B cell (primary cell): ENCODE data around the gene HMGN4. TPM values are rescaled to one million over a fixed set of nuclear protein-coding genes. Genes with fewer than 3 reads are reported as not detected.
"Not testable (repeated sequence)": the region's sequence is repeated elsewhere in the genome, so short reads cannot be mapped to it uniquely, and the experiment has no call there.

ENCODE experiments used
- ATAC-seq: fragments of 200-7000 bp; cut with Tn5 transposase; one replicate; pipeline ENCODE4 v1.10.0; 2021; ENCODE audit warnings: low read depth, mild to moderate bottlenecking, moderate number of reproducible peaks, moderate library complexity
- CTCF ChIA-PET: fragments of 350-600 bp; sonication (Branson Sonifier 250); formaldehyde crosslinking; loops from one replicate; lab custom pipeline; 2021; ENCODE audit warnings: antibody characterized with exemption, inconsistent platforms; lab: Charles Lee
- POLR2A ChIA-PET: fragments of 350-600 bp; sonication (Branson Sonifier 250); formaldehyde crosslinking; loops from one replicate; lab custom pipeline; 2021; ENCODE audit warnings: antibody characterized with exemption; lab: Charles Lee
- DNase-seq: peaks from one replicate; pipeline ENCODE4 v3.0.0; 2013
- H2AFZ ChIP-seq: 2 replicates; pipeline ENCODE4 v1.6.1; 2012; ENCODE audit warnings: mild to moderate bottlenecking, low read depth, low read length; ENCODE audit not compliant: insufficient read depth, poor library complexity, severe bottlenecking
- H3K27ac ChIP-seq, 2 donors: 1 replicate in 1 of 2; 2 replicates in 1 of 2; pipeline ENCODE4 v1.5.1; 2012 to 2013; ENCODE audit warnings: low read length in 2 of 2, mild to moderate bottlenecking in 2 of 2, moderate library complexity in 1 of 2
- H3K27me3 ChIP-seq, 4 experiments: fragments of 200-600 bp in 1 of 4; sonication (generic) in 1 of 4; replicated peaks in 1 of 4; 1 replicate in 2 of 4; 2 replicates in 2 of 4; pipeline versions ENCODE4 v1.6.1 to v1.7.0; 2013 to 2016; ENCODE audit warnings: low read length in 3 of 4, mild to moderate bottlenecking in 2 of 4, mixed read lengths in 1 of 4, moderate library complexity in 1 of 4; ENCODE audit not compliant: insufficient read depth in 4 of 4, control insufficient read depth in 3 of 4; ENCODE audit errors: control extremely low read depth in 1 of 4
- H3K36me3 ChIP-seq, 2 experiments: replicated peaks in 1 of 2; 1 replicate in 1 of 2; 2 replicates in 1 of 2; pipeline versions ENCODE4 v1.6.1 to v1.7.1; 2013; ENCODE audit warnings: low read length in 1 of 2; ENCODE audit not compliant: insufficient read depth in 2 of 2, control insufficient read depth in 1 of 2; ENCODE audit errors: control extremely low read depth in 1 of 2, extremely low read depth in 1 of 2
- H3K4me1 ChIP-seq, 2 donors: fragments of 200-600 bp in 1 of 2; sonication (generic) in 1 of 2; 1 replicate in 1 of 2; 2 replicates in 1 of 2; pipeline versions ENCODE4 v1.5.1 to v1.6.1; 2013 to 2017; ENCODE audit warnings: low read length in 2 of 2; ENCODE audit not compliant: control insufficient read depth in 2 of 2, insufficient read depth in 2 of 2
- H3K4me2 ChIP-seq: replicated peaks from 2 replicates; pipeline ENCODE3; 2012; ENCODE audit warnings: mild to moderate bottlenecking, low read depth, low read length; ENCODE audit not compliant: poor library complexity, severe bottlenecking
- H3K4me3 ChIP-seq, 5 experiments: fragments of 200-600 bp in 1 of 5; sonication (generic) in 1 of 5; 1 replicate in 3 of 5; 2 replicates in 2 of 5; pipeline versions ENCODE4 v1.5.1 to v1.7.0; 2011 to 2016; ENCODE audit warnings: low read length in 4 of 5, mild to moderate bottlenecking in 4 of 5, low read depth in 2 of 5, control low read depth in 1 of 5, moderate library complexity in 1 of 5; ENCODE audit not compliant: insufficient read depth in 1 of 5; ENCODE audit errors: control extremely low read depth in 1 of 5, extremely low read depth in 1 of 5
- H3K79me2 ChIP-seq: fragments of 200-600 bp; sonication (generic); one replicate; pipeline ENCODE4 v1.6.0; 2016; ENCODE audit warnings: low read length; ENCODE audit not compliant: control insufficient read depth, insufficient read depth
- H3K9ac ChIP-seq: fragments of 200-600 bp; sonication (generic); 2 replicates; pipeline ENCODE4 v1.6.1; 2017; ENCODE audit warnings: mild to moderate bottlenecking, low read length, moderate library complexity
- H3K9me3 ChIP-seq, 3 donors: one replicate each; pipeline versions ENCODE4 v1.6.1 to v1.7.1; 2013; ENCODE audit warnings: low read length in 2 of 3; ENCODE audit not compliant: control insufficient read depth in 2 of 3, insufficient read depth in 1 of 3; ENCODE audit errors: control extremely low read depth in 1 of 3
- H4K20me1 ChIP-seq: 2 replicates; pipeline ENCODE4 v1.6.0; 2012; ENCODE audit warnings: mild to moderate bottlenecking, low read length; ENCODE audit not compliant: insufficient read depth, control insufficient read depth, poor library complexity, severe bottlenecking
- H3K27ac Mint-ChIP-seq: one replicate; pipeline ENCODE4 v1.8.0; 2021; ENCODE audit warnings: mixed read lengths
- H3K27me3 Mint-ChIP-seq: one replicate; pipeline ENCODE4 v1.8.0; 2021; ENCODE audit warnings: mixed read lengths
- H3K4me1 Mint-ChIP-seq: one replicate; pipeline ENCODE4 v1.8.0; 2021; ENCODE audit warnings: mixed read lengths
- H3K4me3 Mint-ChIP-seq: one replicate; pipeline ENCODE4 v1.8.0; 2021; ENCODE audit warnings: mixed read lengths
- H3K9me3 Mint-ChIP-seq: one replicate; pipeline ENCODE4 v1.8.0; 2022; ENCODE audit warnings: mixed read lengths; ENCODE audit not compliant: insufficient read depth
- EZH2 ChIP-seq: IDR thresholded peaks from 2 replicates; pipeline ENCODE4 v1.6.1; 2012; ENCODE audit warnings: borderline replicate concordance, low read depth, mild to moderate bottlenecking, moderate library complexity, low read length; ENCODE audit not compliant: insufficient read depth, poor library complexity, severe bottlenecking
- WGBS: methylation state at CpG from one replicate; pipeline ENCODE4 v1.1.5; 2013; ENCODE audit warnings: missing lambda C conversion rate; ENCODE audit not compliant: insufficient coverage; 5-methylcytosine and 5-hydroxymethylcytosine counted together
- intact Hi-C: fragments of 100-400 bp; cut with micrococcal nuclease; formaldehyde crosslinking; loops from one replicate; pipeline ENCODE4 v1.10.0; 2022
- polyA plus RNA-seq: library from polyadenylated mRNA; depleted of rRNA; stranded (reverse); fragments of >200 nt; gene quantifications from 2 replicates; pipeline ENCODE4 v1.2.3, GENCODE V29; 2012
- total RNA-seq, 2 donors: library from RNA; stranded (reverse); fragments of 120-200 nt in 1 of 2; gene quantifications; 1 replicate in 1 of 2; 2 replicates in 1 of 2; pipeline versions ENCODE4 v1.2.3 to v1.2.4, GENCODE V29; 2013 to 2022
- TF ChIP-seq, protein P1 (sequence below): fragments of 200-600 bp; IDR thresholded peaks from one replicate; pipeline ENCODE4 v1.8.0; 2022; ENCODE audit warnings: antibody characterized with exemption, mild to moderate bottlenecking

HMGN4 gene
- total and polyA plus RNA-seq, 2 donors (not counting 1 experiment from before 2014, with no cell fraction given): 37.7 to 81.1 TPM

DNA sequence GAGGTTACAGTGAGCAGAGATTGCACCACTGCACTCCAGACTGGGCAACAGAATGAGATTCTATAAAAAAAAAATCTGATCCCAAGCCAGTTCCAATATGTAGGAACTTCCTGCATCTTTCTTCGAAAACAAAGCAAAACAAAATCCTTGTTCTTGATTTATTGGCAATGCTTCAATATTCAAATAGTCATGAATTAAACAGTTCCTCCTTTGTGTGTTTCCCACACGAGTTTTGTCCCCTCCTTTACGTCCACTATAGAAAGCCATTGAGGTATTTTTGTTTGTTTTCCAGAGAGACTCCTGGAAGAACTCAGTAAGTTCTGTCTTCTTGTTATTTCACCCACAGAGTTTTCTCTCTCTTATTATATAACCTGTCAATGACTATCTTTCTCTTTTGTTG, 30.5 kb upstream of the HMGN4 start:
- Histone ChIP-seq H3K4me2 (no peak overlapping the region), H3K27ac (no peak overlapping the region), H3K4me1 (peaks cover under 1 to 2% of the 10 kb centered on the region in 2 donors), H3K9me3 (no peaks in the 10 kb centered on the region), H3K27me3 (no peaks in the 10 kb centered on the region), H4K20me1 (no peaks in the 10 kb centered on the region), H3K36me3 (no peaks in the 10 kb centered on the region), H3K9ac (no peak overlapping the region), H3K79me2 (no peaks in the 10 kb centered on the region), H2AFZ (no peak overlapping the region), H3K4me3 (no peak overlapping the region)
- Mint-ChIP-seq H3K27me3 (no peaks in the 10 kb centered on the region), H3K27ac (no peak overlapping the region), H3K9me3 (no peaks in the 10 kb centered on the region), H3K4me1 (peaks cover under 1% of the 10 kb centered on the region), H3K4me3 (no peak overlapping the region)
- no peak for DNase-seq
- no CpG with 5 or more reads among the region's 3 CpGs for WGBS
- ChIA-PET CTCF (no interaction called here), POLR2A (no interaction called here)
- ATAC-seq: no peak
- no peak for TF ChIP-seq EZH2
- TF ChIP-seq, protein P1, sequence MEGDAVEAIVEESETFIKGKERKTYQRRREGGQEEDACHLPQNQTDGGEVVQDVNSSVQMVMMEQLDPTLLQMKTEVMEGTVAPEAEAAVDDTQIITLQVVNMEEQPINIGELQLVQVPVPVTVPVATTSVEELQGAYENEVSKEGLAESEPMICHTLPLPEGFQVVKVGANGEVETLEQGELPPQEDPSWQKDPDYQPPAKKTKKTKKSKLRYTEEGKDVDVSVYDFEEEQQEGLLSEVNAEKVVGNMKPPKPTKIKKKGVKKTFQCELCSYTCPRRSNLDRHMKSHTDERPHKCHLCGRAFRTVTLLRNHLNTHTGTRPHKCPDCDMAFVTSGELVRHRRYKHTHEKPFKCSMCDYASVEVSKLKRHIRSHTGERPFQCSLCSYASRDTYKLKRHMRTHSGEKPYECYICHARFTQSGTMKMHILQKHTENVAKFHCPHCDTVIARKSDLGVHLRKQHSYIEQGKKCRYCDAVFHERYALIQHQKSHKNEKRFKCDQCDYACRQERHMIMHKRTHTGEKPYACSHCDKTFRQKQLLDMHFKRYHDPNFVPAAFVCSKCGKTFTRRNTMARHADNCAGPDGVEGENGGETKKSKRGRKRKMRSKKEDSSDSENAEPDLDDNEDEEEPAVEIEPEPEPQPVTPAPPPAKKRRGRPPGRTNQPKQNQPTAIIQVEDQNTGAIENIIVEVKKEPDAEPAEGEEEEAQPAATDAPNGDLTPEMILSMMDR: no peak
- intact Hi-C loops: no loop called here

DNA sequence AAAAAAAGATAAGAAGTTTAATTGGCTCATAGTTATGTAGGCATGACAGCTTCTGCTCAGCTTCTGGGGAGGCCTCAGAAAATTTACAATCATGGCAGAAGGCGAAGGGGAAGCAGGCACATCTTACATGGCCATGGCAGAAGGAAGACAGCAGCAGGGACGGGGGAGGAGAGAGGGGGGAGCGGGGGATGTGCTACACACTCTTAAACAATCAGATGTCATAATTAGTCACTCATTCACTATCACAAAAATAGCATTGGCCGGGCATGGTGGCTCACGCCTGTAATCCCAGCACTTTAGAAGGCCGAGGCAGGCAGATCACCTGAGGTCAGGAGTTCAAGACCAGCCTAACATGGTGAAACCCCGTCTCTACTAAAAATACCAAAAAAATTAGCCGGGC, 27.1 kb upstream of the HMGN4 start:
- H3K27ac ChIP-seq, ATAC-seq, H3K27me3 ChIP-seq, H3K4me2 ChIP-seq, H3K4me1 Mint-ChIP-seq, H3K27me3 Mint-ChIP-seq, H3K36me3 ChIP-seq, H2AFZ ChIP-seq, H3K79me2 ChIP-seq, H3K9ac ChIP-seq, H3K4me1 ChIP-seq, H3K4me3 Mint-ChIP-seq, H3K9me3 ChIP-seq, intact Hi-C loops, POLR2A ChIA-PET, H3K9me3 Mint-ChIP-seq, CTCF ChIA-PET, DNase-seq, H4K20me1 ChIP-seq, H3K27ac Mint-ChIP-seq, H3K4me3 ChIP-seq: not testable (repeated sequence)
- 94% methylated on average over 4 of the region's 8 CpGs for WGBS
